Body of pancreas (tissue), 4 donors: ENCODE results near the gene RASL10B.

Source experiments
- CTCF ChIP-seq, 7 experiments: fragments of 450-650 bp in 4 of 7; fragments of 200-600 bp in 3 of 7; sonication (generic) in 3 of 7; IDR thresholded peaks; one replicate each; pipeline ENCODE4 v1.5.1; 2016 to 2019; ENCODE audit warnings: antibody characterized with exemption in 7 of 7
- POLR2A ChIP-seq, 3 donors: fragments of 450-650 bp; IDR thresholded peaks; one replicate each; pipeline ENCODE4 v1.6.1; 2016; ENCODE audit warnings: antibody characterized with exemption in 3 of 3, mild to moderate bottlenecking in 2 of 3

- no peak for TF ChIP-seq POLR2A (IDR thresholded peaks at IDR 0.05)
- no peak for TF ChIP-seq CTCF (IDR thresholded peaks at IDR 0.05)
Measured at GRCh38 chr17:35709874-35710273, 21.6 kb upstream of the RASL10B start.
